ENCODE measurements around the gene GALNT2. TPM values are rescaled to one million over a fixed set of nuclear protein-coding genes. Genes with fewer than 3 reads are reported as not detected.

GALNT2 gene
- total and polyA plus RNA-seq, 4 donors, result 47.5 to 182 (median 114) TPM

DNA sequence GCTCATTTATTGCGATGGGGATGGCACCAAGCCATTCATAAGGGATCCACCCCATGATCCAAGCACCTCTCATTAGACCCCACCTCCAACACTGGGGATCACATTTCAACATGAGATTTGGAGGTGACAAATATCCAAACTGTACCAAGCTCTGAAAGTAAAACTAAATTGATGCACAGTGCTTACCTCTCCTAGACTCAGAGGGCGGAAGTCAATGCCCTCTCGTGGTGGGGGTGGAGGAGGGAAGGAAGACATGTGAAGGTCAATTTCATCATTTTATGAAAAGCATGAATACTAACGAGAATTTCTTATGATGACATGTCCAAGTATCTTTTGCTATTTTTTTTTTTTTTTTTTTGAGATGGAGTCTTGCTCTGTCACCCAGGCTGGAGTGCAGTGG, 239.1 kb downstream of the GALNT2 start:
- no peaks in the 10 kb centered on the region for H3K36me3 ChIP-seq (ENCODE audit: control insufficient read depth in 4 of 4, insufficient read depth in 3 of 4, low read depth in 1 of 4, low read length in 3 of 4)
- 65% methylated on average over 4 of the region's 4 CpGs for WGBS
- DNase-seq (ENCODE audit: low spot score), result no peak

DNA sequence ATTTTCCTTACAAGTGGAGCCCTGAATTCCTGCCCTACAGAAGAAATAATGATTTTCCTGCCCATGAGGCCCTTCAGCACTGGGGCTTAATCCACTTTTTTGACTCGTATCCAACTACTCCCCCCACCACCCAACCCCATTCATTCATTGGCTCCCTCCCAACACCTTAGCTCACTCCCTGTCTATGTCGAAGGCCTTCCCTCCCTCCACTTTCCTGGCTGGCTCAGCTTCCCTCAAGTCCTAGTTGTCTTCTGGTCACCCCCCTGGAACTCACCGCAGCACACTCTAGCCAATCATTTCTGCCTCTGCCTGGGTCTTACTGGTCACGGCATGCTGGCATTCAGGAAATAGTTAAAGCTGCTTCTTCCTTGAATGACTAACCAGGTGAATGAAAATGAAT, 240.2 kb downstream of the GALNT2 start:
- no peak overlapping the region for H3K4me3 ChIP-seq (ENCODE audit: low read depth in 1 of 3, low read length in 3 of 3)
- no peak overlapping the region for H3K9ac ChIP-seq (ENCODE audit: low read depth in 1 of 2, low read length in 2 of 2)
- WGBS, result 81% methylated on average over 4 of the region's 4 CpGs
- no peak for DNase-seq (ENCODE audit: low spot score)
- TF ChIP-seq SP1 (IDR thresholded peaks at IDR 0.05) (no peak), FOXA1 (IDR thresholded peaks at IDR 0.05) (no peak), RXRA (IDR thresholded peaks at IDR 0.05) (no peak), RAD21 (IDR thresholded peaks at IDR 0.05) (no peak), TAF1 (conservative IDR thresholded peaks at IDR 0.05) (no peak), YY1 (IDR thresholded peaks at IDR 0.05) (no peak), NR2F2 (IDR thresholded peaks at IDR 0.05) (no peak), EGR1 (IDR thresholded peaks at IDR 0.05; ENCODE audit: low read depth in 2 of 2) (no peak)
- TF ChIP-seq, protein P1, sequence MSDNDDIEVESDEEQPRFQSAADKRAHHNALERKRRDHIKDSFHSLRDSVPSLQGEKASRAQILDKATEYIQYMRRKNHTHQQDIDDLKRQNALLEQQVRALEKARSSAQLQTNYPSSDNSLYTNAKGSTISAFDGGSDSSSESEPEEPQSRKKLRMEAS (IDR thresholded peaks at IDR 0.05), result no peak
- H3K4me1 ChIP-seq (ENCODE audit: control insufficient read depth in 4 of 4, insufficient read depth in 4 of 4, low read length in 3 of 4), result peaks cover 0 to 7% (median 1%) of the 10 kb centered on the region in 4 donors
- no peaks in the 10 kb centered on the region for H3K27me3 ChIP-seq (ENCODE audit: control insufficient read depth in 4 of 4, insufficient read depth in 4 of 4, low read length in 3 of 4)
- no peaks in the 10 kb centered on the region for H3K9me3 ChIP-seq (ENCODE audit: control insufficient read depth in 4 of 4, low read length in 3 of 4)
- H3K36me3 ChIP-seq (ENCODE audit: control insufficient read depth in 4 of 4, insufficient read depth in 3 of 4, low read depth in 1 of 4, low read length in 3 of 4), result no peaks in the 10 kb centered on the region
- no peak overlapping the region for H3K27ac ChIP-seq (ENCODE audit: low read depth in 1 of 2, low read length in 2 of 2)

More for the DNA sequence above, 239.1 kb downstream of the GALNT2 start:
- Histone ChIP-seq H3K4me1 (ENCODE audit: control insufficient read depth in 4 of 4, insufficient read depth in 4 of 4, low read length in 3 of 4) (peaks cover 0 to 7% (median 1%) of the 10 kb centered on the region in 4 donors), H3K27me3 (ENCODE audit: control insufficient read depth in 4 of 4, insufficient read depth in 4 of 4, low read length in 3 of 4) (no peaks in the 10 kb centered on the region), H3K4me3 (ENCODE audit: low read depth in 1 of 3, low read length in 3 of 3) (no peak overlapping the region), H3K9ac (ENCODE audit: low read depth in 1 of 2, low read length in 2 of 2) (no peak overlapping the region), H3K27ac (ENCODE audit: low read depth in 1 of 2, low read length in 2 of 2) (no peak overlapping the region), H3K9me3 (ENCODE audit: control insufficient read depth in 4 of 4, low read length in 3 of 4) (no peaks in the 10 kb centered on the region)
- TF ChIP-seq, protein P2, sequence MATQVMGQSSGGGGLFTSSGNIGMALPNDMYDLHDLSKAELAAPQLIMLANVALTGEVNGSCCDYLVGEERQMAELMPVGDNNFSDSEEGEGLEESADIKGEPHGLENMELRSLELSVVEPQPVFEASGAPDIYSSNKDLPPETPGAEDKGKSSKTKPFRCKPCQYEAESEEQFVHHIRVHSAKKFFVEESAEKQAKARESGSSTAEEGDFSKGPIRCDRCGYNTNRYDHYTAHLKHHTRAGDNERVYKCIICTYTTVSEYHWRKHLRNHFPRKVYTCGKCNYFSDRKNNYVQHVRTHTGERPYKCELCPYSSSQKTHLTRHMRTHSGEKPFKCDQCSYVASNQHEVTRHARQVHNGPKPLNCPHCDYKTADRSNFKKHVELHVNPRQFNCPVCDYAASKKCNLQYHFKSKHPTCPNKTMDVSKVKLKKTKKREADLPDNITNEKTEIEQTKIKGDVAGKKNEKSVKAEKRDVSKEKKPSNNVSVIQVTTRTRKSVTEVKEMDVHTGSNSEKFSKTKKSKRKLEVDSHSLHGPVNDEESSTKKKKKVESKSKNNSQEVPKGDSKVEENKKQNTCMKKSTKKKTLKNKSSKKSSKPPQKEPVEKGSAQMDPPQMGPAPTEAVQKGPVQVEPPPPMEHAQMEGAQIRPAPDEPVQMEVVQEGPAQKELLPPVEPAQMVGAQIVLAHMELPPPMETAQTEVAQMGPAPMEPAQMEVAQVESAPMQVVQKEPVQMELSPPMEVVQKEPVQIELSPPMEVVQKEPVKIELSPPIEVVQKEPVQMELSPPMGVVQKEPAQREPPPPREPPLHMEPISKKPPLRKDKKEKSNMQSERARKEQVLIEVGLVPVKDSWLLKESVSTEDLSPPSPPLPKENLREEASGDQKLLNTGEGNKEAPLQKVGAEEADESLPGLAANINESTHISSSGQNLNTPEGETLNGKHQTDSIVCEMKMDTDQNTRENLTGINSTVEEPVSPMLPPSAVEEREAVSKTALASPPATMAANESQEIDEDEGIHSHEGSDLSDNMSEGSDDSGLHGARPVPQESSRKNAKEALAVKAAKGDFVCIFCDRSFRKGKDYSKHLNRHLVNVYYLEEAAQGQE (IDR thresholded peaks at IDR 0.05), result no peak
- TF ChIP-seq GABPA (IDR thresholded peaks at IDR 0.05 in 1 of 2, conservative IDR thresholded peaks at IDR 0.05 in 1 of 2) (no peak), FOXA2 (IDR thresholded peaks at IDR 0.05) (no peak), JUND (IDR thresholded peaks at IDR 0.05) (no peak), SP1 (IDR thresholded peaks at IDR 0.05) (no peak), FOXA1 (IDR thresholded peaks at IDR 0.05) (no peak), NR2F2 (IDR thresholded peaks at IDR 0.05) (no peak), HNF4G (IDR thresholded peaks at IDR 0.05) (no peak), TAF1 (conservative IDR thresholded peaks at IDR 0.05) (no peak), EGR1 (IDR thresholded peaks at IDR 0.05; ENCODE audit: low read depth in 2 of 2) (no peak)
- TF ChIP-seq, protein P1 (IDR thresholded peaks at IDR 0.05), result no peak
- TF ChIP-seq, protein P3, sequence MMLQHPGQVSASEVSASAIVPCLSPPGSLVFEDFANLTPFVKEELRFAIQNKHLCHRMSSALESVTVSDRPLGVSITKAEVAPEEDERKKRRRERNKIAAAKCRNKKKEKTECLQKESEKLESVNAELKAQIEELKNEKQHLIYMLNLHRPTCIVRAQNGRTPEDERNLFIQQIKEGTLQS (IDR thresholded peaks at IDR 0.05), result no peak

DNA sequence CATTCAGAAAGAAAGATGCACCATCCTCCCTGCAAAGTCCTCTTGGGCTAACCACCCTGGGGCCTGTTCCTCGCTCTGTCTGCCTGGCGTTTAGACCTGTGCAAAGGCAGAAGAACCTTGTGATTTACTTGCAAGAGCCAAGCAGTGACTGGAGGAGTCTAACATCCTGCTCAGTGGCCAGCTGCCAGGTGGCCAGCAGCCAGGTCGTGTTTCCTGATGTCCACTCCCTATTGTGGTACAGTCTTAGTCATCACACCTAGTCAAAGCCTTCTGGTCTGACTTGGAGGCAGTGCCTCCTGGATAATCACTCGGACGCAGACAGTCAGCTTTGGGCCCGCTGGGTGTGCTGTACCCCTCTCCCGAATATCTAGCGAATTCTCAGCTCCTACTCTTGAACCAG, 241.0 kb downstream of the GALNT2 start:
- Histone ChIP-seq H3K4me1 (ENCODE audit: control insufficient read depth in 4 of 4, insufficient read depth in 4 of 4, low read length in 3 of 4) (peaks cover 0 to 7% (median 1%) of the 10 kb centered on the region in 4 donors), H3K27ac (ENCODE audit: low read depth in 1 of 2, low read length in 2 of 2) (no peak overlapping the region), H3K9me3 (ENCODE audit: control insufficient read depth in 4 of 4, low read length in 3 of 4) (no peaks in the 10 kb centered on the region), H3K36me3 (ENCODE audit: control insufficient read depth in 4 of 4, insufficient read depth in 3 of 4, low read depth in 1 of 4, low read length in 3 of 4) (no peaks in the 10 kb centered on the region), H3K4me3 (ENCODE audit: low read depth in 1 of 3, low read length in 3 of 3) (no peak overlapping the region), H3K9ac (ENCODE audit: low read depth in 1 of 2, low read length in 2 of 2) (no peak overlapping the region), H3K27me3 (ENCODE audit: control insufficient read depth in 4 of 4, insufficient read depth in 4 of 4, low read length in 3 of 4) (no peaks in the 10 kb centered on the region)
- DNase-seq (ENCODE audit: low spot score), result no peak
- TF ChIP-seq, protein P3 (IDR thresholded peaks at IDR 0.05), result no peak
- WGBS, result 80% methylated on average over 8 of the region's 8 CpGs
